Left renal cortex interstitium (tissue), 4 donors: Measurements from ENCODE around the gene SVEP1. TPM values are rescaled to one million over a fixed set of nuclear protein-coding genes. Genes with fewer than 3 reads are reported as not detected.
A peak's percentile ranks its signal among the peaks of the same experiment; 100 is the strongest.
"Not testable (repeated sequence)": the region's sequence is repeated elsewhere in the genome, so short reads cannot be mapped to it uniquely, and the experiment has no call there.

Experiments used
- DNase-seq, 4 donors: peaks; one replicate each; pipeline ENCODE4 v3.0.0-alpha.2; 2013; ENCODE audit warnings: low read depth in 4 of 4, low spot score in 2 of 4, missing footprints in 1 of 4
- polyA plus RNA-seq, 4 donors: library from polyadenylated mRNA; unstranded; fragments of 120-200 nt; gene quantifications; one replicate each; pipeline ENCODE4 v1.2.1, GENCODE V29; 2013; ENCODE audit not compliant: insufficient read length in 4 of 4

SVEP1 gene
- 1 to 10 TPM; 6.9 to 7.4 (median 7.1) TPM for polyA plus RNA-seq

GRCh38 chr9:110579034-110579861 lies at the start of gene SVEP1:
TSS of gene SVEP1 (minus strand) at chr9:110579741. CDS start at chr9:110579543, 198 bp downstream.
- DNase-seq, result peak in 1 of 4 donors; percentile 23

- no peak for DNase-seq
Measured at GRCh38 chr9:110626101-110626829, 46.7 kb upstream of the SVEP1 start.

GRCh38 chr9:110623462-110624025 lies 44.0 kb upstream of the SVEP1 start:
- peak in 3 of 4 donors; percentile 28 to 51 (median 46) for DNase-seq

- no peak for DNase-seq
Measured at GRCh38 chr9:110622368-110622767, 42.8 kb upstream of the SVEP1 start.

GRCh38 chr9:110620726-110621125 lies 41.2 kb upstream of the SVEP1 start:
- DNase-seq, result no peak

- no peak for DNase-seq
Measured at GRCh38 chr9:110619831-110620230, 40.3 kb upstream of the SVEP1 start.

- DNase-seq, result no peak
Measured at GRCh38 chr9:110615498-110615897, 36.0 kb upstream of the SVEP1 start.

GRCh38 chr9:110614576-110614975 lies 35.0 kb upstream of the SVEP1 start:
- DNase-seq, result not testable (repeated sequence)

GRCh38 chr9:110606179-110606790 lies 26.7 kb upstream of the SVEP1 start:
- no peak for DNase-seq

GRCh38 chr9:110605565-110605964 lies 26.0 kb upstream of the SVEP1 start:
- no peak for DNase-seq

- no peak for DNase-seq
Measured at GRCh38 chr9:110604171-110604601, 24.6 kb upstream of the SVEP1 start.

GRCh38 chr9:110602281-110602680 lies 22.7 kb upstream of the SVEP1 start:
- DNase-seq, result no peak

- no peak for DNase-seq
Measured at GRCh38 chr9:110601098-110601497, 21.6 kb upstream of the SVEP1 start.

- no peak for DNase-seq
Measured at GRCh38 chr9:110599468-110599867, 19.9 kb upstream of the SVEP1 start.

GRCh38 chr9:110592044-110592830 lies 12.7 kb upstream of the SVEP1 start:
- DNase-seq, result no peak

- no peak for DNase-seq
Measured at GRCh38 chr9:110591526-110591925, 12.0 kb upstream of the SVEP1 start.

- DNase-seq, result no peak
Measured at GRCh38 chr9:110590816-110591215, 11.3 kb upstream of the SVEP1 start.

GRCh38 chr9:110588296-110588695 lies 8.8 kb upstream of the SVEP1 start:
- no peak for DNase-seq

GRCh38 chr9:110583237-110583636 lies 3.7 kb upstream of the SVEP1 start:
- DNase-seq, result no peak

- DNase-seq, result no peak
Measured at GRCh38 chr9:110582156-110582555, 2.6 kb upstream of the SVEP1 start.
